K562 (cell line): ENCODE measurements around the gene ITPR2. TPM values are rescaled to one million over a fixed set of nuclear protein-coding genes. Genes with fewer than 3 reads are reported as not detected.

Experiments
- ATAC-seq: fragments of 200-7000 bp; cut with Tn5 transposase; 3 replicates; pipeline ENCODE4 v1.9.1; 2020; ENCODE audit warnings: moderate library complexity
- BruUV-seq: library from RNA; stranded (reverse); fragments of 400-500 nt; replicated peaks from 2 replicates; lab custom pipeline; 2021; lab: Mats Ljungman, UMichigan
- CTCF ChIA-PET: fragments of 300-600 bp; formaldehyde crosslinking; extraction: SDS; loops from one replicate; lab custom pipeline; 2021; ENCODE audit warnings: low intra/inter-chr PET ratio; lab: Yijun Ruan, JAX
- POLR2A ChIA-PET: fragments of 300-600, 350-650 bp; sonication (Branson Sonifier 250); formaldehyde crosslinking; extraction: SDS; loops from one replicate; lab custom pipeline; 2021; ENCODE audit warnings: antibody characterized with exemption, inconsistent platforms; lab: Yijun Ruan, JAX
- DNase-seq, 4 experiments: peaks; one replicate each; pipeline versions ENCODE4 v3.0.0 to v3.0.0-alpha.2; 2011 to 2018; ENCODE audit warnings: low spot score in 3 of 4, mixed read lengths in 3 of 4; ENCODE audit errors: extremely low read depth in 1 of 4
- FAIRE-seq: peaks from 2 replicates; lab custom pipeline; 2011; peaks lifted over from hg19 to GRCh38; lab: Jason Lieb, UNC
- H2AFZ ChIP-seq: 2 replicates; pipeline ENCODE4 v1.6.0; 2011; ENCODE audit warnings: low read depth, low read length, control low read depth, inconsistent platforms
- H3K27ac ChIP-seq: fragments of 200-600 bp; 3 replicates; pipeline ENCODE4 v1.8.0; 2011; ENCODE audit warnings: low read depth, mild to moderate bottlenecking, control low read depth, inconsistent platforms, low read length, moderate library complexity, mixed read lengths; ENCODE audit errors: extremely low read depth
- H3K27me3 ChIP-seq, 2 experiments: fragments of 300-600 bp in 1 of 2; 2 replicates in 1 of 2; 3 replicates in 1 of 2; pipeline versions ENCODE4 v1.6.0 to v1.8.0; 2011; ENCODE audit warnings: inconsistent platforms in 2 of 2, low read length in 2 of 2, mild to moderate bottlenecking in 1 of 2, mixed read lengths in 1 of 2, moderate library complexity in 1 of 2; ENCODE audit not compliant: control insufficient read depth in 2 of 2, insufficient read depth in 2 of 2
- H3K36me3 ChIP-seq: fragments of 300-600 bp; 3 replicates; pipeline ENCODE4 v1.8.0; 2011; ENCODE audit warnings: mild to moderate bottlenecking, low read length, inconsistent platforms; ENCODE audit not compliant: control insufficient read depth, insufficient read depth
- H3K4me1 ChIP-seq, 2 experiments: fragments of 200-600 bp in 1 of 2; replicated peaks in 1 of 2; 2 replicates in 1 of 2; 3 replicates in 1 of 2; pipeline versions ENCODE4 v1.5.1 to v1.8.0; 2011; ENCODE audit warnings: inconsistent platforms in 2 of 2, low read length in 2 of 2, mild to moderate bottlenecking in 1 of 2, mixed read lengths in 1 of 2, moderate library complexity in 1 of 2; ENCODE audit not compliant: control insufficient read depth in 2 of 2, insufficient read depth in 2 of 2
- H3K4me2 ChIP-seq: 2 replicates; pipeline ENCODE4 v1.6.1; 2011; ENCODE audit warnings: low read length, control low read depth, inconsistent platforms, mixed read lengths; ENCODE audit not compliant: insufficient read depth
- H3K4me3 ChIP-seq: fragments of 200-600 bp; sonication (generic), shearing (Covaris generic); 2 replicates; pipeline ENCODE4 v1.5.1; 2016; ENCODE audit warnings: control low read depth, inconsistent platforms
- H3K79me2 ChIP-seq: fragments of 200-600 bp; 3 replicates; pipeline ENCODE4 v1.8.0; 2011; ENCODE audit warnings: low read length, inconsistent platforms; ENCODE audit not compliant: control insufficient read depth, insufficient read depth
- H3K9ac ChIP-seq, 2 experiments: 2 replicates each; pipeline versions ENCODE4 v1.6.0 to v1.6.1; 2011; ENCODE audit warnings: low read depth in 2 of 2, low read length in 2 of 2, control low read depth in 1 of 2, inconsistent platforms in 1 of 2, mild to moderate bottlenecking in 1 of 2, mixed read lengths in 1 of 2; ENCODE audit not compliant: insufficient read depth in 1 of 2
- H3K9me1 ChIP-seq: one replicate; pipeline ENCODE4 v1.6.0; 2011; ENCODE audit warnings: inconsistent platforms, mild to moderate bottlenecking, low read length, moderate library complexity; ENCODE audit not compliant: control insufficient read depth, insufficient read depth
- H3K9me3 ChIP-seq: replicated peaks from 2 replicates; pipeline ENCODE4 v1.5.1; 2011; ENCODE audit warnings: low read depth, low read length, inconsistent platforms; ENCODE audit not compliant: control insufficient read depth, insufficient read depth
- H4K20me1 ChIP-seq: replicated peaks from 2 replicates; pipeline ENCODE4 v1.6.1; 2011; ENCODE audit warnings: low read length, inconsistent platforms, mixed read lengths; ENCODE audit not compliant: control insufficient read depth, insufficient read depth
- OTX1 ChIP-seq: fragments of 450-650 bp; formaldehyde crosslinking; IDR thresholded peaks from 2 replicates; pipeline ENCODE4 v1.4.0; 2022; ENCODE audit warnings: mild to moderate bottlenecking
- TRIM28 ChIP-seq: fragments of 450-650 bp; IDR thresholded peaks from 2 replicates; pipeline ENCODE4 v1.6.1; 2017
- ZNF280A ChIP-seq: fragments of 450-650 bp; IDR thresholded peaks from 2 replicates; pipeline ENCODE4 v1.6.1; 2018; ENCODE audit warnings: mild to moderate bottlenecking, low read depth; ENCODE audit not compliant: partially characterized antibody
- ZNF280B ChIP-seq: fragments of 250-450 bp; sonication (Bioruptor Pico); IDR thresholded peaks from 2 replicates; pipeline ENCODE4 v1.5.1; 2021; ENCODE audit warnings: mild to moderate bottlenecking
- WGBS: fragments of 100-300 bp; shearing (Covaris generic); methylation state at CpG from one replicate; pipeline ENCODE4 v1.1.6; 2016; ENCODE audit warnings: low coverage, mixed read lengths; ENCODE audit not compliant: insufficient coverage; ENCODE audit errors: missing lambda C conversion rate; 5-methylcytosine and 5-hydroxymethylcytosine counted together
- in situ Hi-C: fragments of 300-500 bp; cut with MboI; formaldehyde crosslinking; loops from 4 replicates; pipeline ENCODE4 v1.15.0; 2018; ENCODE audit warnings: inconsistent platforms, mixed read lengths
- intact Hi-C: fragments of 100-400 bp; cut with micrococcal nuclease; formaldehyde crosslinking; loops from 2 replicates; pipeline ENCODE4 v1.14.2; 2022
- polyA plus RNA-seq, 8 experiments: library from polyadenylated mRNA; depleted of rRNA in 4 of 8; stranded (reverse) in 5 of 8; unstranded in 3 of 8; fragments of >200 nt; fragmentation: Nextera tagmentation in 2 of 8; fragmentation: Illumina TruSeq in 1 of 8; extraction: Ambion mirVana in 2 of 8; extraction: Trizol in 1 of 8; gene quantifications; 2 replicates each; pipeline versions ENCODE4 v1.2.1 to v1.2.3, GENCODE V29; 2011 to 2014; ENCODE audit warnings: inconsistent platforms in 1 of 8, missing spikeins in 1 of 8
- total RNA-seq, 7 experiments: library from RNA; depleted of rRNA in 6 of 7; stranded (reverse); fragments of >200 nt in 6 of 7; fragmentation: Illumina TruSeq in 2 of 7; extraction: Trizol in 2 of 7; gene quantifications; 2 replicates each; pipeline versions ENCODE4 v1.2.1 to v1.2.3, GENCODE V29; 2011 to 2021; ENCODE audit warnings: low replicate concordance in 1 of 7

ITPR2 gene
- total and polyA plus RNA-seq, 9 of the 15 experiments (the other 6 are each of a cell fraction or from before 2014, with no cell fraction given): 0.21 to 3.3 (median 0.95) TPM

GRCh38 chr12:26761775-26762174 is 71.2 kb downstream of the ITPR2 start:
- in situ Hi-C loops (no loop called here), intact Hi-C loops (no loop called here)
- H3K79me2 ChIP-seq: no peaks in the 10 kb centered on the region

More at GRCh38 chr12:26761775-26762174, 71.2 kb downstream of the ITPR2 start:
- TF ChIP-seq OTX1 (CRISPR knock-in tag): no peak
- peak; percentile 44; the same call in 1 of the 2 replicates for TF ChIP-seq TRIM28
- TF ChIP-seq ZNF280A: peak; percentile 13
- 0 out of 2 replicates have a peak, but pooled peaks have one; percentile 54 for TF ChIP-seq ZNF280B (CRISPR knock-in tag)
- FAIRE-seq (no peak), ATAC-seq (no peak), DNase-seq (no peak)
- WGBS: 0% methylated on average over 3 of the region's 3 CpGs
- Histone ChIP-seq H4K20me1 (no peaks in the 10 kb centered on the region), H3K9me3 (peaks cover 7% of the 10 kb centered on the region; the same call in 1 of the 2 replicates), H3K9ac (no peak overlapping the region), H3K36me3 (no peaks in the 10 kb centered on the region), H3K4me2 (no peak overlapping the region), H3K27ac (no peak overlapping the region), H3K27me3 (no peaks in the 10 kb centered on the region), H3K4me1 (no peaks in the 10 kb centered on the region), H3K4me3 (no peak overlapping the region), H3K9me1 (no peaks in the 10 kb centered on the region), H2AFZ (no peak overlapping the region)
- ChIA-PET POLR2A (interaction anchor here (0.7 kb wide), 1 partner anchor 477 kb away, joined by 3 read pairs; no protein-coding TSS in a partner anchor), CTCF (no interaction called here)
- no TSS peak for BruUV-seq
